8988T (cell line): ENCODE measurements around the gene COX6B2.

Source experiments
- DNase-seq: peaks from one replicate; pipeline ENCODE4 v3.0.0; 2011

COX6B2 gene

GRCh38 chr19:55362174-55362989 lies 7.9 kb upstream of the COX6B2 start:
- no peak for DNase-seq

- no peak for DNase-seq
Observed at GRCh38 chr19:55360902-55361301, 6.4 kb upstream of the COX6B2 start.

GRCh38 chr19:55358943-55359908 lies 4.7 kb upstream of the COX6B2 start:
- no peak for DNase-seq

- DNase-seq = no peak
Observed at GRCh38 chr19:55358493-55358892, 4.0 kb upstream of the COX6B2 start.

GRCh38 chr19:55355213-55355821 lies 798 bp upstream of the COX6B2 start:
- no peak for DNase-seq

GRCh38 chr19:55353803-55354697 lies 469 bp downstream of the COX6B2 start:
- DNase-seq = peak; percentile 84

GRCh38 chr19:55353356-55353802 lies 1.1 kb downstream of the COX6B2 start:
- DNase-seq = no peak

- DNase-seq = no peak
Observed at GRCh38 chr19:55352549-55353145, 1.9 kb downstream of the COX6B2 start.

GRCh38 chr19:55352040-55352439 lies 2.5 kb downstream of the COX6B2 start:
- no peak for DNase-seq

- DNase-seq = no peak
Observed at GRCh38 chr19:55350620-55351315, 3.8 kb downstream of the COX6B2 start.

- DNase-seq = no peak
Observed at GRCh38 chr19:55348317-55349034, 6.0 kb downstream of the COX6B2 start.

- no peak for DNase-seq
Observed at GRCh38 chr19:55347442-55348009, 7.0 kb downstream of the COX6B2 start.

GRCh38 chr19:55346725-55347441 lies 7.6 kb downstream of the COX6B2 start:
- no peak for DNase-seq

GRCh38 chr19:55345818-55346724 lies 8.4 kb downstream of the COX6B2 start:
- DNase-seq = no peak

GRCh38 chr19:55345101-55345817 lies 9.3 kb downstream of the COX6B2 start:
- no peak for DNase-seq

GRCh38 chr19:55344444-55344843 lies 10.1 kb downstream of the COX6B2 start:
- DNase-seq = no peak
